IPS-15b (cell line): ENCODE results near the gene GLMN.
"Not testable (repeated sequence)": the region's sequence is repeated elsewhere in the genome, so short reads cannot be mapped to it uniquely, and the experiment has no call there.

Experiments used
- H3K27me3 ChIP-seq: one replicate; pipeline ENCODE4 v1.6.1; 2013; ENCODE audit warnings: low read length; ENCODE audit not compliant: control insufficient read depth, insufficient read depth
- H3K36me3 ChIP-seq: one replicate; pipeline ENCODE4 v1.6.1; 2013; ENCODE audit warnings: low read length; ENCODE audit not compliant: control insufficient read depth, insufficient read depth
- H3K4me1 ChIP-seq: one replicate; pipeline ENCODE4 v1.6.1; 2013; ENCODE audit warnings: mild to moderate bottlenecking, low read length; ENCODE audit not compliant: control insufficient read depth, insufficient read depth
- H3K4me3 ChIP-seq: one replicate; pipeline ENCODE4 v1.5.1; 2013; ENCODE audit warnings: low read depth, low read length
- H3K9ac ChIP-seq: one replicate; pipeline ENCODE4 v1.6.1; 2013; ENCODE audit warnings: low read depth, mild to moderate bottlenecking, low read length
- H3K9me3 ChIP-seq: one replicate; pipeline ENCODE4 v1.6.1; 2013; ENCODE audit warnings: mild to moderate bottlenecking, low read length; ENCODE audit not compliant: control insufficient read depth, insufficient read depth

GLMN gene

GRCh38 chr1:92281411-92281810 is 17.4 kb downstream of the GLMN start:
- H3K9me3 ChIP-seq, H3K9ac ChIP-seq, H3K36me3 ChIP-seq, H3K4me1 ChIP-seq, H3K27me3 ChIP-seq, H3K4me3 ChIP-seq: not testable (repeated sequence)

- not testable (repeated sequence) for H3K27me3 ChIP-seq, H3K36me3 ChIP-seq, H3K4me3 ChIP-seq, H3K9ac ChIP-seq, H3K9me3 ChIP-seq, H3K4me1 ChIP-seq
These were observed 19.0 kb downstream of the GLMN start for GRCh38 chr1:92279781-92280180.

GRCh38 chr1:92277105-92277723 is 21.6 kb downstream of the GLMN start:
- Histone ChIP-seq H3K4me3 (no peak overlapping the region), H3K36me3 (peaks cover 2% of the 10 kb centered on the region), H3K9ac (no peak overlapping the region), H3K27me3 (no peaks in the 10 kb centered on the region), H3K4me1 (no peaks in the 10 kb centered on the region), H3K9me3 (no peaks in the 10 kb centered on the region)

- H3K9me3 ChIP-seq = no peaks in the 10 kb centered on the region
- H3K27me3 ChIP-seq = no peaks in the 10 kb centered on the region
- no peaks in the 10 kb centered on the region for H3K4me1 ChIP-seq
- peaks cover 4% of the 10 kb centered on the region for H3K36me3 ChIP-seq
- no peak overlapping the region for H3K9ac ChIP-seq
- H3K4me3 ChIP-seq = no peak overlapping the region
These were observed 22.7 kb downstream of the GLMN start for GRCh38 chr1:92276082-92276481.

GRCh38 chr1:92274939-92275338 is 23.8 kb downstream of the GLMN start:
- Histone ChIP-seq H3K4me1 (no peaks in the 10 kb centered on the region), H3K9ac (no peak overlapping the region), H3K9me3 (no peaks in the 10 kb centered on the region), H3K36me3 (peaks cover 8% of the 10 kb centered on the region), H3K27me3 (no peaks in the 10 kb centered on the region), H3K4me3 (no peak overlapping the region)

- Histone ChIP-seq H3K9ac (no peak overlapping the region), H3K4me3 (no peak overlapping the region), H3K9me3 (no peaks in the 10 kb centered on the region), H3K4me1 (no peaks in the 10 kb centered on the region), H3K36me3 (peaks cover 10% of the 10 kb centered on the region), H3K27me3 (no peaks in the 10 kb centered on the region)
These were observed 25.7 kb downstream of the GLMN start for GRCh38 chr1:92273039-92273438.

- Histone ChIP-seq H3K36me3 (no peaks in the 10 kb centered on the region), H3K9me3 (no peaks in the 10 kb centered on the region), H3K27me3 (no peaks in the 10 kb centered on the region), H3K4me1 (no peaks in the 10 kb centered on the region), H3K9ac (no peak overlapping the region), H3K4me3 (no peak overlapping the region)
These were observed 36.3 kb downstream of the GLMN start for GRCh38 chr1:92262516-92262915.

GRCh38 chr1:92259350-92259749 is 39.4 kb downstream of the GLMN start:
- Histone ChIP-seq H3K27me3 (no peaks in the 10 kb centered on the region), H3K4me1 (no peaks in the 10 kb centered on the region), H3K9ac (no peak overlapping the region), H3K9me3 (no peaks in the 10 kb centered on the region), H3K36me3 (no peaks in the 10 kb centered on the region), H3K4me3 (no peak overlapping the region)

GRCh38 chr1:92254714-92255113 is 44.1 kb downstream of the GLMN start:
- H3K9ac ChIP-seq, H3K27me3 ChIP-seq, H3K9me3 ChIP-seq, H3K4me1 ChIP-seq, H3K4me3 ChIP-seq, H3K36me3 ChIP-seq: not testable (repeated sequence)

GRCh38 chr1:92244376-92244775 is 54.4 kb downstream of the GLMN start:
- Histone ChIP-seq H3K36me3 (peaks cover 5% of the 10 kb centered on the region), H3K27me3 (no peaks in the 10 kb centered on the region), H3K9me3 (no peaks in the 10 kb centered on the region), H3K9ac (no peak overlapping the region), H3K4me3 (no peak overlapping the region), H3K4me1 (no peaks in the 10 kb centered on the region)

GRCh38 chr1:92240034-92240433 is 58.8 kb downstream of the GLMN start:
- Histone ChIP-seq H3K9me3 (no peaks in the 10 kb centered on the region), H3K36me3 (no peaks in the 10 kb centered on the region), H3K9ac (no peak overlapping the region), H3K4me3 (no peak overlapping the region), H3K4me1 (no peaks in the 10 kb centered on the region), H3K27me3 (no peaks in the 10 kb centered on the region)

GRCh38 chr1:92230736-92231135 is 68.1 kb downstream of the GLMN start:
- H3K36me3 ChIP-seq = no peaks in the 10 kb centered on the region
- H3K4me3 ChIP-seq = no peak overlapping the region
- no peak overlapping the region for H3K9ac ChIP-seq
- H3K9me3 ChIP-seq = no peaks in the 10 kb centered on the region
- H3K4me1 ChIP-seq = no peaks in the 10 kb centered on the region
- no peaks in the 10 kb centered on the region for H3K27me3 ChIP-seq
